ENCODE measurements around the gene P2RY2.

DNA sequence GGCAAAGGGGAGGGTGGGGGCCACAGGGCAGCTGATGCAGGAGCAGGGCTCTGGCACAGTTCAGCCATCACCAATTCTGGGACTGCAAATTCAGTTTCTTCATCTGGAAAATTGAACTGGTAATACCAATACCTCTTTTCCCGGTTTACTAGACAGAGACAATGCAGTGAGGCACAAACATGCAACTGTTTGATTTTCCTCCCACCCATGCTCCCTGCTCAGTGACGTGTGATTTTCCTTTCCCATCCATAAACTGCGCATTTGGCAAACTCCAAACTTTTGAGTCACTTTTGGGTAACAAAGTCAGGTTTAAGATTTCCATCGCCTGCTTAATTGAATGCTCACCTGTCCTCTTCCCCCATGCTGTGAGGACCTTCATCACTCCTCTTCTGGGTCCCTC is 23.2 kb downstream of the P2RY2 start:
- TF ChIP-seq ZNF274 (IDR thresholded peaks at IDR 0.05; ENCODE audit: low read depth, low read length) (no peak), YY1 (IDR thresholded peaks at IDR 0.05; ENCODE audit: insufficient read depth, insufficient read length) (no peak), SUZ12 (IDR thresholded peaks at IDR 0.05; ENCODE audit: extremely low read depth, insufficient read depth, insufficient read length) (no peak)
